Measurements from ENCODE around the gene AQP7. TPM values are rescaled to one million over a fixed set of nuclear protein-coding genes. Genes with fewer than 3 reads are reported as not detected.
"Not testable (repeated sequence)": the region's sequence is repeated elsewhere in the genome, so short reads cannot be mapped to it uniquely, and the experiment has no call there.

Gene AQP7
- total RNA-seq, 1 donor from 2014 or later, result 3.7 TPM

- H3K4me1 ChIP-seq; H3K27me3 ChIP-seq (ENCODE audit: low read depth); H3K4me3 ChIP-seq; H3K9me3 ChIP-seq; intact Hi-C loops (cut with DNase I); DNase-seq; ATAC-seq; H3K27ac ChIP-seq; H3K36me3 ChIP-seq: not testable (repeated sequence)
Measured at GRCh38 chr9:33382397-33382796, 20.0 kb downstream of the AQP7 start.

- no peak for TF ChIP-seq CTCF (IDR thresholded peaks at IDR 0.05)
- intact Hi-C loops (cut with DNase I), result no loop called here
- ATAC-seq (peak; percentile 35 to 46), DNase-seq (no peak)
- Histone ChIP-seq H3K4me3 (no peak overlapping the region), H3K36me3 (no peaks in the 10 kb centered on the region), H3K27ac (no peak overlapping the region), H3K27me3 (ENCODE audit: low read depth) (no peaks in the 10 kb centered on the region), H3K9me3 (no peaks in the 10 kb centered on the region), H3K4me1 (peaks cover 2% of the 10 kb centered on the region)
Measured at GRCh38 chr9:33381231-33381791, 21.1 kb downstream of the AQP7 start.

GRCh38 chr9:33380390-33381094 lies 21.8 kb downstream of the AQP7 start:
- no peaks in the 10 kb centered on the region for H3K9me3 ChIP-seq
- no peaks in the 10 kb centered on the region for H3K27me3 ChIP-seq (ENCODE audit: low read depth)
- DNase-seq, result no peak
- H3K36me3 ChIP-seq, result no peaks in the 10 kb centered on the region
- peak in 1 of 2 donors; percentile 37 for ATAC-seq
- H3K4me3 ChIP-seq, result no peak overlapping the region
- no peak overlapping the region for H3K27ac ChIP-seq
- H3K4me1 ChIP-seq, result peaks cover 7% of the 10 kb centered on the region
- intact Hi-C loops (cut with DNase I), result no loop called here
- no peak for TF ChIP-seq CTCF (IDR thresholded peaks at IDR 0.05)

GRCh38 chr9:33379666-33380389 lies 22.5 kb downstream of the AQP7 start:
- Histone ChIP-seq H3K27ac (no peak overlapping the region), H3K4me3 (no peak overlapping the region), H3K27me3 (ENCODE audit: low read depth) (no peaks in the 10 kb centered on the region), H3K36me3 (no peaks in the 10 kb centered on the region), H3K4me1 (peaks cover 14% of the 10 kb centered on the region), H3K9me3 (no peaks in the 10 kb centered on the region)
- DNase-seq, result no peak
- ATAC-seq, result no peak
- intact Hi-C loops (cut with DNase I), result no loop called here
- TF ChIP-seq CTCF (IDR thresholded peaks at IDR 0.05), result no peak

- intact Hi-C loops (cut with DNase I), result no loop called here
- H3K27ac ChIP-seq, result no peak overlapping the region
- no peak for TF ChIP-seq CTCF (IDR thresholded peaks at IDR 0.05)
Measured at GRCh38 chr9:33378121-33378795, 24.1 kb downstream of the AQP7 start.

More at GRCh38 chr9:33378121-33378795, 24.1 kb downstream of the AQP7 start:
- no peak overlapping the region for H3K4me3 ChIP-seq
- ATAC-seq, result no peak
- H3K36me3 ChIP-seq, result no peaks in the 10 kb centered on the region
- no peaks in the 10 kb centered on the region for H3K9me3 ChIP-seq
- DNase-seq, result no peak
- H3K27me3 ChIP-seq (ENCODE audit: low read depth), result no peaks in the 10 kb centered on the region
- H3K4me1 ChIP-seq, result peaks cover 21% of the 10 kb centered on the region
